ENCODE results near the gene NCBP3. TPM values are rescaled to one million over a fixed set of nuclear protein-coding genes. Genes with fewer than 3 reads are reported as not detected.
"Not testable (repeated sequence)": the region's sequence is repeated elsewhere in the genome, so short reads cannot be mapped to it uniquely, and the experiment has no call there.

NCBP3 gene
- total RNA-seq, 1 donor, result 10.8 TPM

DNA sequence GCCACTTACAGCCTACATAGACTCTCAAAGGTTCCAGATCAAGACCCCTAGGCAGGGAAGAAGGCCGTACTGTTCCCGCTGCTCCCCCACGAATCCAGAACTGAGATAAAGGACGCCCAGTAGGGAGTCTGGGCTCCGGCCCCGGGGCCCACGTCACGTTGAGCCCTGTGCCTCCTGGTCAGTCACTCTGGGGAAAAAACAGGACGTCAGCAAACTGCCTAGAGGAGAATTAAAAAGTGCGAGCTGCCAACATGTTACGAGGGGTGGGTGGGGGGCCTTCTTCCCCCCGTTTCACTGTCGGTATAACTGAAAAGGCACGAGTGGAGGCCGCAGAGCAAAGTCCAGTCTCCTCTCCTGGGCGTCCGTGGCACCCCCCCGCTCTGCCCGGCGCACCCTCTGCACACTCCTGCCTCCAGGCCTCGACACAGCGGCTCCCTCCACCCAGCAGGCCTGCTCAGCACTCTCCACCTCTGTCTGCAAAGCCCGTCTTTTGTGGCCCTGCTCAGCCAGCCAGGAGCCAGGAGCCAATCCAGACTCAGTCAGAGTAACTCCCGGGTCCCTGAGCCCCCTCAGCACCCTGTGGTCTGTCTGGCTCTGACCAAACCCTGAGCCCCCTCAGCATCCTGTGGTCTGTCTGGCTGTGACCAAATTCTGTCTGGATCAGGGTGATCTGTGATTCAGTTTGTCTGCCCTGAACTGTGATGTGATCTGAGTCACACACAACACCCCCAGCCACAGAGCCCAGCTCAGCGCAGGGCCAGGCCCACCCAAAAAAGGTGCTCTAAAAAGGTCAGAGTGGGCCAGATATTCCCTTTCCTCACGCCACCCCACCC lies 51.3 kb downstream of the NCBP3 start:
- no peak for DNase-seq (ENCODE audit: low read depth in 2 of 3, low spot score in 2 of 3)

- not testable (repeated sequence) for DNase-seq (ENCODE audit: low read depth in 2 of 3, low spot score in 2 of 3)
Observed at GRCh38 chr17:3794152-3794551, 51.9 kb downstream of the NCBP3 start.

GRCh38 chr17:3793258-3793657 lies 52.8 kb downstream of the NCBP3 start:
- DNase-seq (ENCODE audit: low read depth in 2 of 3, low spot score in 2 of 3), result not testable (repeated sequence)

DNA sequence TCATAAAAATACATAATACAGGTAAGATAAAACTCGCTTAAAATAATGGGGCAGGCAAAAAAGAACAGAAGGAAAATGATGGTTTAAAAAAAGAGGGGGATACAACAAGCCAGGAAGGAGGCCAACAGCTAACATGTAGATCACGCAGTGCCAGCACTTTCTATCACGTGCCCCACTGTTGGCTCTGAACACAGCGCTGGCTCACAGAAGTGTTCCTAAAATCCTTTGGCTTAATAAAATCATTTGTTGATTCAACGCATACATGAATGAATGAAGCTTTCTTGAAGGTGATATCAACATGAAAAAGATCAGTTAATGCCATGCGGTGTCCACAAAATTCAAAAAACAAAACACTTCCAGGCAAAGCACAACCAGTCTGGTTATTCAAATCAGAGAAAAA lies 53.6 kb downstream of the NCBP3 start:
- no peak for DNase-seq (ENCODE audit: low read depth in 2 of 3, low spot score in 2 of 3)

DNA sequence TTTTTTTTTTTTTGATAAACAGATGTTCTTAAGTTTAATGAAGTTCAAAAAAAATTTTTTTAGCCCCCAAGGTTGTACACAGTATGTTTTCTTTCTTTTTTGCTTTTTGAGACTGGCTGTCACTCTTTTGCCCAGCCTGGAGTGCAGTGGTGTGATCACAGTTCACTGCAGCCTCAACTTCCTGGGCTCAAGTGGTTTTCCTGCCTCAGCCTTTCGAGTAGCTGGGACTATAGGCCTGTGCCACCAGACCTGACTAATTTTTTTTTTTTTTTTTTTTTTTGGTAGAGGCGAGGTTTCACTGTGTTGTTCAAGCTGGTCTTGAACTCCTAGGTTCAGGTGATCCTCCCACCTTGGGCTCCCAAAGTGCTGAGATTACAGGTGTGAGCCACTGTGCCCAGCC lies 57.8 kb downstream of the NCBP3 start:
- peak in 1 of 3 donors; percentile 46 for DNase-seq (ENCODE audit: low read depth in 2 of 3, low spot score in 2 of 3)

DNA sequence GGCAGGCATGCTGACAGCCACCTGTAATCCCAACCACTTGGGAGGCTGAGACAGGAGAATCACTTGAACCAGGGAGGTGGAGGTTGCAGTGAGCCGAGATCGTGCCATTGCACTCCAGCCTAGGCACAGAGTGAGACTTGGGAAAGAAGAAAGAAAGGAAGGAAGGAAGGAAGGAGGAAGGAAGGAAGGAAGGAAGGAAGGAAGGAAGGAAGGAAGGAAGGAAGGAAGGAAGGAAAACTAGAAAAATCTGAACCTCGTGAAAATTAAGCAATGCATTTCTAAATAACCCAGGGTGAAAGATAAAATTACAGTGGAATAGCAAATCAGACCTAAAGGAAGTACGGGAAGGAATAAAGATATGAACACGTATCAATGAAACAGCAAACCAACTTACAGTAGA lies 60.7 kb downstream of the NCBP3 start:
- DNase-seq (ENCODE audit: low read depth in 2 of 3, low spot score in 2 of 3), result not testable (repeated sequence)

DNA sequence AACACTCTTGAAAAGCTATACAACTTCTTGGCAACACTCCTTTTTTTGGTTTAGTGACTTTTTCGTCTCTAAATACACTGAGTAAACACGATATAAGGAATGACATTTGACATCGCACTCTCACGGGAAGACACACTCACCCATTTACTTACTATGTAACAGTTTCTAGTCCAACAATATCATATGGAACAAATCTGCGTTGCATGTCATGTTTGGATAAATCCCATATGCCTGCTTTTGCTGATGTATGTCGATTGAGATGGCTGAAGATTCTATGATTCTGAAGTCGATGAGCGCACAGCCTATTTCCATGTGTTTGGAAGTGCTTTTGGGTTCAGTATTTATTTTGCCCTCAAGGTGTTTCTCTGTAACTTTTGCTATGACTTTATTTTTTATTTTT lies 63.3 kb downstream of the NCBP3 start:
- DNase-seq (ENCODE audit: low read depth in 2 of 3, low spot score in 2 of 3), result no peak

- no peak for DNase-seq (ENCODE audit: low read depth in 2 of 3, low spot score in 2 of 3)
Observed at GRCh38 chr17:3780986-3781385, 65.1 kb downstream of the NCBP3 start.

- no peak for DNase-seq (ENCODE audit: low read depth in 2 of 3, low spot score in 2 of 3)
Observed at GRCh38 chr17:3777366-3778120, 68.5 kb downstream of the NCBP3 start.

DNA sequence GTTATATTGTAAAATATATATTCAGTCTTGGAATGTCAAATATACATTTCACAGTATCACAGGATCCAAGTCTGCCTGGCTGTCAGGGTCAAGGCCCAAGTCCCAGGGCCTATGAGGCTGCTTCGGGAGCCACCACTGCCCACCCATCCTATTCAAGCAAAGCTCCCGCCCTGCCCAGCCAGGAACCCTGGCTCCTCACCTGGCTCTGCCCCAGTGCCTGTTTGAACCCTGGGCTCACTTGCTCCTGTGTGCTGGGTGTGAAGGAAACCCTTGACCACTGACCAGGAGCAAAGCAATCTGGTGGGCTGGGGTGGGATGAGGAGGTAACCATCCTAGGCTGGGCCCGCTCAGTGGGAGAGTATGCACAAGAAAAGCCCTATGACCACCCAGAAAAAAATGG lies 72.1 kb downstream of the NCBP3 start:
- DNase-seq (ENCODE audit: low read depth in 2 of 3, low spot score in 2 of 3), result no peak

- DNase-seq (ENCODE audit: low read depth in 2 of 3, low spot score in 2 of 3), result no peak
Observed at GRCh38 chr17:3773511-3773910, 72.5 kb downstream of the NCBP3 start.

- no peak for DNase-seq (ENCODE audit: low read depth in 2 of 3, low spot score in 2 of 3)
Observed at GRCh38 chr17:3772764-3773163, 73.3 kb downstream of the NCBP3 start.

DNA sequence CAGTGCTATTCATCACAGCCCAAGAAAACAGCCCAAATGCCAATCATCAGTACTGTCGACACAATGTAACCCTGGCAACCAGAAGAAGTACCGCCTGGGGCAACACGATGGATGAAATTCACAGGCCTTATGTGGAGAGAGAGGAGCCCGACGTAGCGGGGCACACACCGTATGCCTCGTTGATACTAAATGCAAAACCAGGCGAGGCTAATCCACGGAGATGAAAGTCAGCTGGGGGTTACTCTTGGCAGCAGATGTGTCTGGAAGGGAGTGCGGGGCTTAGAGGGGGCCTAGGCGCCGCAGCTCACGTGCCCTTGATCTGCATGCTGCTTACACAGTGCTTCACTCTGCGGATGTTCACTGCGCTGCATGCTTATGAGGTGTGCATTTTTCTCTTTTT lies 74.9 kb downstream of the NCBP3 start:
- no peak for DNase-seq (ENCODE audit: low read depth in 2 of 3, low spot score in 2 of 3)

DNA sequence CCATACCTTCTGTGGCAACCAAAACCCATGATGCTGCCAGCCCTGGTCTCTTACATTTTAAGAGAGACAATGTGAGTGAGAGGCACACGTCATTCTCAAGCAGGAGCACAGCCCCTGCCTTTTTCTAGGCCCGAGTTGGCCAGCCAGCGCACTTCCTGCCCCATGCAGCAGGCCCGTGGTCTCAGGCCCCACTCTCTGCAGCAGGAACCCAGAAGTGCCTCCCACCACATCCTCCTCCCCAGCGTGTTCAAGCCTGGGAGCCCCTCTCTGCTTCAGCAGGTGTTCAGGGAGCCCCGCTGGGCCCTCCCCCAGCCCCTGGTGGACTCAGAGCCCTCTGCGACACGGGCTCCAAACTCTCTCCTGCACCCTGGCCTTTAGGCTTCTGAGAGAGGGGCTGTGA lies 75.6 kb downstream of the NCBP3 start:
- peak in 2 of 3 donors; percentile 77 to 91 for DNase-seq (ENCODE audit: low read depth in 2 of 3, low spot score in 2 of 3)

GRCh38 chr17:3768769-3769168 lies 77.3 kb downstream of the NCBP3 start:
- DNase-seq (ENCODE audit: low read depth in 2 of 3, low spot score in 2 of 3), result no peak

DNA sequence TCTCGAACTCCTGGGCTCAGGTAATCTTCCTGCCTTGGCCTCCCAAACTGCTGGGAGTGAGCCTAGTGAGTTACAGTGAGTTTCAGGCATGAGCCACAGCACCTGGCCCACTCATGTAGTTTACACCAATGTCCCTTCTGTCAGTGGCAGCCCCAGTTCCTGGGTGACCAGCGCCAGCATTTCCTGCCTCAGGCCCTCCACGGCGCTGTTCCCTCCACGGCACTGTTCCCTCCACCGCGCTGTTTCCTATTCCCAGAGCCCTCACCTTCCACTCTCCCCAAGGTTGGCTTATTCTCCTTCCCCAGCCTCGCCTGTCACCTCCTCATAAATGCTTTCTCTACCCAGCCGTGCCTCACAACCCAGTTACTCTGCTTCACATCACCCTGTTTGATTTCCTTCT lies 77.7 kb downstream of the NCBP3 start:
- no peak for DNase-seq (ENCODE audit: low read depth in 2 of 3, low spot score in 2 of 3)

DNA sequence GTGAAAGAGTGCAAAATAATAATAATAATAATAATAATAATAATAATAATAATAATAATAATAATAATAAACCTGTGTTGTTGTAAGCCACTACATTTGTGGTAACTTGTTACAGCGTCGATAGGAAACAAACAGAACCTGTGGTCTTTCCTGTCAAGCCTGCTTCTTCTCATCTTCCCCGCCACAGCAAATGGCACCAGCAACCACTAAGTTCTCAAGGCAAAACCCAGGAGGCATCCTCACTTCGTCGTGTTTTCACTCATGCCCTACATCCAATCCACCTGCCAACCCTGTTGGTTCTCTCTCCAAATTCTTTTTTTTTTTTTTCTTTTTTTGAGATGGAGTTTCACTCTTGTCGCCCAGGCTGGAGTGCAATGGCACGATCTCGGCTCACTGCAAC lies 79.3 kb downstream of the NCBP3 start:
- DNase-seq (ENCODE audit: low read depth in 2 of 3, low spot score in 2 of 3), result no peak

DNA sequence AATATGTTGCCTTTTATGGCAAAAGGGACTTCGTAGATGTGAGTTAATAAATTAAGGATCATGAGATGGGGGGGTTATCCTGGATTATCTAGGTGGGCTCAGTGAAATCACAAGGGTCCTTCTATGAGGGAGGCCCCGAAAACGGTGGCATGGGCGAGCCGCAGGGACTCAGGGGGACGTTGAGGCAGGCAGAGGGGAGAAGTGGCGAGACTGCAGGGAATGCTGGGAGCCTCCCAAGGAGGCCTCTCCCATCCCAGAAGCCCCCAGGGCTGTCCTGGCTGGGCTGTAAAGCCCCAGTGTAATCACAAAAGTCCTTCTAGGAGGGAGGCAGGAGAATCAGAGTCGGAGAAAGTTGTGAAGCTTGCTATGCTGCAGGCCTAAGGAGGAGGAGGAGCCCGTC lies 80.1 kb downstream of the NCBP3 start:
- DNase-seq (ENCODE audit: low read depth in 2 of 3, low spot score in 2 of 3), result no peak

- DNase-seq (ENCODE audit: low read depth in 2 of 3, low spot score in 2 of 3), result no peak
Observed at GRCh38 chr17:3763777-3764170, 82.3 kb downstream of the NCBP3 start.

- peak in 1 of 3 donors; percentile 27 for DNase-seq (ENCODE audit: low read depth in 2 of 3, low spot score in 2 of 3)
Observed at GRCh38 chr17:3762922-3763776, 82.9 kb downstream of the NCBP3 start.

- no peak for DNase-seq (ENCODE audit: low read depth in 2 of 3, low spot score in 2 of 3)
Observed at GRCh38 chr17:3761918-3762380, 84.1 kb downstream of the NCBP3 start.

All from hematopoietic multipotent progenitor cell (in vitro differentiated cells).